ENCODE measurements around the gene RET. TPM values are rescaled to one million over a fixed set of nuclear protein-coding genes. Genes with fewer than 3 reads are reported as not detected.

The RET gene
- total RNA-seq, 2 donors from 2014 or later, result 1.2 to 3.5 TPM

DNA sequence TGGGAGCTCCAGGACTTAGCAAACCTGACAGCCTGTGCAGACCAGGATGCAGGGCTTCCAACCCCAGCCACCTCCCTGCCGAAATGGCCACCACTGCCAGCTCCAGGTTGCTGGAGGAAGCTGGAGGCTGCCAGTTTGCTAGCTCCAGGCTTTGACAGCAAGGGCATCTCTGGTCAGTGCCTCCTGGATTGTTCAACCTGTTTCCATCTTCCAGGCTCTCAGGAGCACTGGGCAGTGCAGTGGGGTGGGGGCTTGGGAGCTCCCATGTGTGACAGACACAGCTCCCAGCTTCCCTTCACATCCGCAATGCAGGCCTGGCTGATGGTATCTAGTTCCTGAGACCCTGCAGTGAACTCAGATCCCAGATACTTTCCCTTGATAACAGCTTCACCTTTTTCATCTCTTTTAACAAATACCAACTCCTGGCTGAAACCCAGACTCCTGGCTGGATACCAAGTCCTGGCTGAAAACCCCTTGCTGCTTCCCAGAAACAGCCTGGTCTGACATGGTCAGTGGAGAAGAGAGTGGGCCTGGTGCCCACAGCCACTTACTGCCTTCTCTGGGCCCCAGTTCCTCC lies 20.8 kb upstream of the RET start:
- Mint-ChIP-seq H3K4me1 (no peaks in the 10 kb centered on the region), H3K27me3 (ENCODE audit: insufficient read depth) (peaks cover 2% of the 10 kb centered on the region), H3K9me3 (no peaks in the 10 kb centered on the region), H3K4me3 (no peak overlapping the region), H3K27ac (no peak overlapping the region), H3K36me3 (ENCODE audit: low read depth) (no peaks in the 10 kb centered on the region)
- Histone ChIP-seq H3K9ac (ENCODE audit: extremely low read depth, low read length, poor library complexity, severe bottlenecking) (no peak overlapping the region), H3K4me1 (ENCODE audit: control insufficient read depth, insufficient read depth, low read length) (no peaks in the 10 kb centered on the region), H3K4me3 (ENCODE audit: low read length) (no peak overlapping the region), H3K27ac (ENCODE audit: low read depth, low read length) (no peak overlapping the region), H3K9me3 (ENCODE audit: control insufficient read depth, low read length) (no peaks in the 10 kb centered on the region), H3K27me3 (ENCODE audit: control insufficient read depth, insufficient read depth, low read length, poor library complexity, severe bottlenecking) (no peaks in the 10 kb centered on the region), H3K36me3 (ENCODE audit: control insufficient read depth, insufficient read depth, low read length) (no peaks in the 10 kb centered on the region)
- TF ChIP-seq, protein P1, sequence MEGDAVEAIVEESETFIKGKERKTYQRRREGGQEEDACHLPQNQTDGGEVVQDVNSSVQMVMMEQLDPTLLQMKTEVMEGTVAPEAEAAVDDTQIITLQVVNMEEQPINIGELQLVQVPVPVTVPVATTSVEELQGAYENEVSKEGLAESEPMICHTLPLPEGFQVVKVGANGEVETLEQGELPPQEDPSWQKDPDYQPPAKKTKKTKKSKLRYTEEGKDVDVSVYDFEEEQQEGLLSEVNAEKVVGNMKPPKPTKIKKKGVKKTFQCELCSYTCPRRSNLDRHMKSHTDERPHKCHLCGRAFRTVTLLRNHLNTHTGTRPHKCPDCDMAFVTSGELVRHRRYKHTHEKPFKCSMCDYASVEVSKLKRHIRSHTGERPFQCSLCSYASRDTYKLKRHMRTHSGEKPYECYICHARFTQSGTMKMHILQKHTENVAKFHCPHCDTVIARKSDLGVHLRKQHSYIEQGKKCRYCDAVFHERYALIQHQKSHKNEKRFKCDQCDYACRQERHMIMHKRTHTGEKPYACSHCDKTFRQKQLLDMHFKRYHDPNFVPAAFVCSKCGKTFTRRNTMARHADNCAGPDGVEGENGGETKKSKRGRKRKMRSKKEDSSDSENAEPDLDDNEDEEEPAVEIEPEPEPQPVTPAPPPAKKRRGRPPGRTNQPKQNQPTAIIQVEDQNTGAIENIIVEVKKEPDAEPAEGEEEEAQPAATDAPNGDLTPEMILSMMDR (conservative IDR thresholded peaks at IDR 0.05), result no peak
- no peak for DNase-seq
- WGBS, 2 experiments (ENCODE audit: insufficient coverage in 1 of 2, insufficient read length in 1 of 2), result 90% methylated on average over 2 of the region's 2 CpGs

GRCh38 chr10:43056568-43057011 lies 20.3 kb upstream of the RET start:
- TF ChIP-seq, protein P1 (conservative IDR thresholded peaks at IDR 0.05), result no peak
- H3K27ac ChIP-seq (ENCODE audit: low read depth, low read length), result no peak overlapping the region

DNA sequence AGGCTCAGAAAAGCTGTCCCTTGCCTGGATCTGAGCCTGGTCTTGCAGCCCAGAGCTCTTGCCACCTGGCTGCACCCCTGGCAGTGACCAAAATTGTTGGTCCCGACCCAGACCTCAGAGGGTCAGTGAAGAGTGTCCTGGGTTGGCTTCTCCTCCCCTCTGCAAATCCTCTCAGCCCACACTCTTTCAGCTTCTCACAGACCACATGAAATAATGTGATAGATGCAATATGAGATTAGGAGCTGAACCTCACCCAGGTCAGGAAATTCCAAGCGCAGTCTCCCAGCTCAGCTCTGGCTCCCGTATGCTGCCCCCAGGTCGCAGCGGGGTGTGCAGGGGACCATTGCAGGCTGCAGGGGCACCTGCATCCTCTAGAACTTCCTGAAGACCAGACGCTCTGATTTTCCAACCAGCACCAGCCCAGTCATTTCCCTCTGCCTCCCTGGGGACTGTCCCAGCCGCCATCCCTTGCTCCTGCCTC lies 19.6 kb upstream of the RET start:
- Histone ChIP-seq H3K4me1 (ENCODE audit: control insufficient read depth, insufficient read depth, low read length) (no peaks in the 10 kb centered on the region), H3K9me3 (ENCODE audit: control insufficient read depth, low read length) (no peaks in the 10 kb centered on the region), H3K4me3 (ENCODE audit: low read length) (no peak overlapping the region), H3K9ac (ENCODE audit: extremely low read depth, low read length, poor library complexity, severe bottlenecking) (no peak overlapping the region), H3K27ac (ENCODE audit: low read depth, low read length) (no peak overlapping the region), H3K27me3 (ENCODE audit: control insufficient read depth, insufficient read depth, low read length, poor library complexity, severe bottlenecking) (no peaks in the 10 kb centered on the region), H3K36me3 (ENCODE audit: control insufficient read depth, insufficient read depth, low read length) (no peaks in the 10 kb centered on the region)
- no peak for DNase-seq
- Mint-ChIP-seq H3K27ac (no peak overlapping the region), H3K27me3 (ENCODE audit: insufficient read depth) (peaks cover 2% of the 10 kb centered on the region), H3K9me3 (no peaks in the 10 kb centered on the region), H3K4me1 (no peaks in the 10 kb centered on the region), H3K36me3 (ENCODE audit: low read depth) (no peaks in the 10 kb centered on the region), H3K4me3 (no peak overlapping the region)
- WGBS, 2 experiments (ENCODE audit: insufficient coverage in 1 of 2, insufficient read length in 1 of 2), result 85 to 86% methylated on average over 7 of the region's 7 CpGs
- TF ChIP-seq, protein P1 (conservative IDR thresholded peaks at IDR 0.05), result no peak

More at GRCh38 chr10:43056568-43057011, 20.3 kb upstream of the RET start:
- Mint-ChIP-seq H3K36me3 (ENCODE audit: low read depth) (no peaks in the 10 kb centered on the region), H3K4me3 (no peak overlapping the region), H3K9me3 (no peaks in the 10 kb centered on the region), H3K4me1 (no peaks in the 10 kb centered on the region), H3K27me3 (ENCODE audit: insufficient read depth) (peaks cover 2% of the 10 kb centered on the region), H3K27ac (no peak overlapping the region)
- Histone ChIP-seq H3K9ac (ENCODE audit: extremely low read depth, low read length, poor library complexity, severe bottlenecking) (no peak overlapping the region), H3K4me1 (ENCODE audit: control insufficient read depth, insufficient read depth, low read length) (no peaks in the 10 kb centered on the region), H3K27me3 (ENCODE audit: control insufficient read depth, insufficient read depth, low read length, poor library complexity, severe bottlenecking) (no peaks in the 10 kb centered on the region), H3K4me3 (ENCODE audit: low read length) (no peak overlapping the region), H3K9me3 (ENCODE audit: control insufficient read depth, low read length) (no peaks in the 10 kb centered on the region), H3K36me3 (ENCODE audit: control insufficient read depth, insufficient read depth, low read length) (no peaks in the 10 kb centered on the region)
- 86 to 91% methylated on average over 5 of the region's 5 CpGs for WGBS, 2 experiments (ENCODE audit: insufficient coverage in 1 of 2, insufficient read length in 1 of 2)
- peak; percentile 35 for DNase-seq
